Suprapubic skin (tissue), 3 donors: ENCODE results near the gene ZNF322.

Experiments used
- EP300 ChIP-seq: sonication (generic); formaldehyde crosslinking; IDR thresholded peaks from one replicate; pipeline ENCODE4 v1.6.1; 2017; ENCODE audit warnings: antibody characterized with exemption
- POLR2A ChIP-seq, 2 donors: fragments of 450-650 bp; IDR thresholded peaks; one replicate each; pipeline ENCODE4 v1.6.1; 2017; ENCODE audit warnings: antibody characterized with exemption in 2 of 2, mild to moderate bottlenecking in 2 of 2, moderate library complexity in 2 of 2
- TF ChIP-seq, protein P1 (sequence below), 2 donors: fragments of 200-600 bp in 1 of 2; fragments of 450-650 bp in 1 of 2; sonication (generic) in 1 of 2; IDR thresholded peaks; one replicate each; pipeline ENCODE4 v1.5.1; 2016 to 2019; ENCODE audit warnings: antibody characterized with exemption in 2 of 2, mild to moderate bottlenecking in 1 of 2, moderate library complexity in 1 of 2

- TF ChIP-seq, protein P1, sequence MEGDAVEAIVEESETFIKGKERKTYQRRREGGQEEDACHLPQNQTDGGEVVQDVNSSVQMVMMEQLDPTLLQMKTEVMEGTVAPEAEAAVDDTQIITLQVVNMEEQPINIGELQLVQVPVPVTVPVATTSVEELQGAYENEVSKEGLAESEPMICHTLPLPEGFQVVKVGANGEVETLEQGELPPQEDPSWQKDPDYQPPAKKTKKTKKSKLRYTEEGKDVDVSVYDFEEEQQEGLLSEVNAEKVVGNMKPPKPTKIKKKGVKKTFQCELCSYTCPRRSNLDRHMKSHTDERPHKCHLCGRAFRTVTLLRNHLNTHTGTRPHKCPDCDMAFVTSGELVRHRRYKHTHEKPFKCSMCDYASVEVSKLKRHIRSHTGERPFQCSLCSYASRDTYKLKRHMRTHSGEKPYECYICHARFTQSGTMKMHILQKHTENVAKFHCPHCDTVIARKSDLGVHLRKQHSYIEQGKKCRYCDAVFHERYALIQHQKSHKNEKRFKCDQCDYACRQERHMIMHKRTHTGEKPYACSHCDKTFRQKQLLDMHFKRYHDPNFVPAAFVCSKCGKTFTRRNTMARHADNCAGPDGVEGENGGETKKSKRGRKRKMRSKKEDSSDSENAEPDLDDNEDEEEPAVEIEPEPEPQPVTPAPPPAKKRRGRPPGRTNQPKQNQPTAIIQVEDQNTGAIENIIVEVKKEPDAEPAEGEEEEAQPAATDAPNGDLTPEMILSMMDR (IDR thresholded peaks at IDR 0.05) = no peak
- TF ChIP-seq EP300 (no peak), POLR2A (IDR thresholded peaks at IDR 0.05) (peak in 1 of 2 donors; percentile 45)
Measured at GRCh38 chr6:26659042-26659999, at the start of gene ZNF322.
